ENCODE data around the gene LRRC71. TPM values are rescaled to one million over a fixed set of nuclear protein-coding genes. Genes with fewer than 3 reads are reported as not detected.

The LRRC71 gene
- total RNA-seq = 0.16 and 0.19 TPM in 2 replicates

GRCh38 chr1:156920233-156921052 lies at the start of gene LRRC71:
Gene LRRC71 (plus strand): TSS chr1:156920632. CDS start chr1:156920804, 172 bp downstream.

GRCh38 chr1:156893048-156893953 lies 27.1 kb upstream of the LRRC71 start, which contains the start of gene PEAR1:
Gene PEAR1 (plus strand): TSS chr1:156893718. CDS start chr1:156903927, 10,209 bp downstream.

Other genes starting within 250 kb of the LRRC71 start
- gene NES, start 243.2 kb upstream of the LRRC71 start, total RNA-seq = 81.5 and 125 TPM in 2 replicates
- gene CRABP2, start 215.0 kb upstream of the LRRC71 start, total RNA-seq = not detected in 2 replicates
- 5.7 and 13.2 TPM in 2 replicates for gene METTL25B, start 192.2 kb upstream of the LRRC71 start, total RNA-seq
- gene ISG20L2, start 191.9 kb upstream of the LRRC71 start, total RNA-seq = 4.4 and 9.9 TPM in 2 replicates
- gene MRPL24, start 179.5 kb upstream of the LRRC71 start, total RNA-seq = 38.3 and 49.1 TPM in 2 replicates
- 155 and 276 TPM in 2 replicates for gene HDGF, start 169.0 kb upstream of the LRRC71 start, total RNA-seq
- 8.1 and 16.3 TPM in 2 replicates for gene PRCC, start 153.1 kb upstream of the LRRC71 start, total RNA-seq
- gene SH2D2A, start 103.8 kb upstream of the LRRC71 start, total RNA-seq = not detected in 2 replicates
- gene INSRR, start 61.5 kb upstream of the LRRC71 start, total RNA-seq = not detected in 2 replicates
- gene NTRK1, start 59.8 kb upstream of the LRRC71 start, total RNA-seq = 0.06 TPM in 1 of 2 replicates, not detected in the other
- 11.0 and 35.0 TPM in 2 replicates for gene PEAR1, start 26.9 kb upstream of the LRRC71 start, total RNA-seq
- 14.4 and 28.1 TPM in 2 replicates for gene ARHGEF11, start 125.1 kb downstream of the LRRC71 start, total RNA-seq
- gene ETV3L, start 179.2 kb downstream of the LRRC71 start, total RNA-seq = not detected in 2 replicates
- 10.7 and 22.2 TPM in 2 replicates for gene ETV3, start 217.8 kb downstream of the LRRC71 start, total RNA-seq